RPMI8226 (cell line): ENCODE results near the gene C21orf58.
"Not testable (repeated sequence)": the region's sequence is repeated elsewhere in the genome, so short reads cannot be mapped to it uniquely, and the experiment has no call there.

ENCODE experiments used
- DNase-seq: peaks from one replicate; pipeline ENCODE4 v3.0.0-alpha.2; 2015

C21orf58 gene

DNA sequence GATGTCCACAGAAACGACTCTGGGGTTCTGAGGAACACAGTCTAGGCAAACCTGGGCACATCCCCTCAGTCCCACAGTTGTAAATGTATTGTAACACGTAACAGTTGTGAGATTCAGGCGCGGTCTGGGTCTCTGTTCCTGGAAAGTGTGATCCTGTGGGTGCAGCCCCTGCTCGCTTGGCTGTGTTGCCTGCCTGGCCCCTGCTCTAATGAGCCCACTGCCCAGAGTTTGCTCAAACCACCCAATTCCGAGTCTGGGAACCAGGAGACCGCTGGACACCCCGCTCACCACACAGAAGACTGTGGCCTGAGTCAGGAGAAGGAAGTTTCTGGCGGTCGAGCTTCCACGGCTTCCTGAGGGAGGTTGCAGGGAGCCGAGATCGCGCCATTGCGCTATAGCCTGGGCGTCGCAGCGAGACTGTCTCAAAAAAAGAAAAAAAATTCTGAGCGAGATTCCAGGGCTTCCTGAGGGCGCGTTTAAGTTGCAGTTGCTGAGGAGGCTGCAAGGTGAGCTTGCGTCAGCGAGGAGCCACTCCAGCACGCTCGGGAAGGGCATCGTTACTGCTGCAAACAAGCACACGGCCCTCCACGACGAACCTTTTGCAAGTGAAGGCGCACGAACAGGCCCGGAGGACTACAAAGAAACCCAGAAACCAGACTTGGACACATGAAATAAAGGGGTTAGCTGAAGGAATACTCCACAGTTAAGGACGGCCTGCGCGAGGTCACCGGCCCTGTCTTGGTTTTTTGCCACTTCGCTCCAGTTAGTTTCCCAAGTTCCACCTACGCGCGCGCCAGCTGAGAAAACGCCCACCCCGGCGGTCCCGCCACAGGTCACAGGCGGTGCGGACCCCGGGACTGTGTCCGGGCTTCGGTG lies 1.1 kb downstream of the C21orf58 start:
- DNase-seq: peak; percentile 47

DNA sequence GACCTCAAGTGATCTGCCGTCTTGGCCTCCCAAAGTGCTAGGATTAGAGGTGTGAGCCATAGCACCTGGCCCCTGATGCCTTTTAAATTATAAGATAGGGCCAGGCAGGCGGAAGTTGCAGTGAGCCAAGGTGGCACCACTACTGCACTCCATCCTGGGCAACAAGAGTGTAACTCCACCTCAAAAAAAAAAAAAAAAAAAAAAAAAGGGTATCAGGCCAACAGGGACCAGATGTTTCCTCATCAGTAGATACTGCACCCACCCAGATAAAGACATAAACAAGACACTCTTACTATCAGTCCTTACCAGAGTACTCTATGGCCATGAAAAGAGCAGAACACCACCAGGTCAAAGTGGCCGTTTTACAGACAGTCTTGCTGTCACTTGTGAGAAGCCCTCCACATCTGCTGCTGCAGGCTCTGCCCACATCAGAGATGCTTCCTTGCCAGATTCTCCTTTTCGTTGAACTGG lies 3.3 kb downstream of the C21orf58 start:
- DNase-seq: no peak

DNA sequence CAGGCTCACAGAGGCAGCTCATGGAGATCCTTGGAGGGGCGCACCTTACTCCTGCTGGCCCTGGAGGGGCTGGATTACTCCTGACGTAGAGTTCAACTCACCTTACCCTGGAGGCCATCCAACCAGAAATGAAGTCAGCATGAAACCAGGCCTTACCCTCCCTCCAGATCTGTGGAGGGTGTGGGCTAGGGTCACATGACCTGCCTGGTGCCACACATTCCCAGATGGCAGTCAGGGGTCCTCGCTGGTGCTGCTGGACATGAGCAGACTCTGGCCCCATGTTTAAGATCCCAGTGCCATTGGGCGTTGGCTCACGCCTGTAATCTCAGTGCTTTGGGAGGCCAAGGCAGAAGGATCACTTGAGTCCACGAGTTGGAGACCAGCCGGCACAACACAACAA lies 4.5 kb downstream of the C21orf58 start:
- DNase-seq: no peak

DNA sequence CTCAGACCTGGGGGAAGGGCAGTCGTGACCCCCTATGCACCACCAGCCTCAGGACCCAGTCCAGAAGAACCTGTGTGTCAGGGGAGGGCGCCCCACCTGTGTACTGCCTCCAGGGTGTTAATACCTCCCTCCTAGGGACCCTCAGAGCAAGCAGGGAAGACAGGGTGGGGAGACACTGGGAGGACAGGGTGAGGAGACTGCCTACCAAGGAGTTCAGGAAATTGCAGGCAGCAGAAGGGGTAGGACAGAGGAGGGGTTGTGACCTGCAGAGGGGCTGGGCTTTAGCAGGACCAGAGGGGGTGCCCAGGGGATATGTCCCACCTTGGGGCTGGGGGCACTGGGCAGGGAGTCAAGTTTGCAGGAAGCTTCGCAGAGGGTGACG lies 5.2 kb downstream of the C21orf58 start:
- DNase-seq: no peak

DNA sequence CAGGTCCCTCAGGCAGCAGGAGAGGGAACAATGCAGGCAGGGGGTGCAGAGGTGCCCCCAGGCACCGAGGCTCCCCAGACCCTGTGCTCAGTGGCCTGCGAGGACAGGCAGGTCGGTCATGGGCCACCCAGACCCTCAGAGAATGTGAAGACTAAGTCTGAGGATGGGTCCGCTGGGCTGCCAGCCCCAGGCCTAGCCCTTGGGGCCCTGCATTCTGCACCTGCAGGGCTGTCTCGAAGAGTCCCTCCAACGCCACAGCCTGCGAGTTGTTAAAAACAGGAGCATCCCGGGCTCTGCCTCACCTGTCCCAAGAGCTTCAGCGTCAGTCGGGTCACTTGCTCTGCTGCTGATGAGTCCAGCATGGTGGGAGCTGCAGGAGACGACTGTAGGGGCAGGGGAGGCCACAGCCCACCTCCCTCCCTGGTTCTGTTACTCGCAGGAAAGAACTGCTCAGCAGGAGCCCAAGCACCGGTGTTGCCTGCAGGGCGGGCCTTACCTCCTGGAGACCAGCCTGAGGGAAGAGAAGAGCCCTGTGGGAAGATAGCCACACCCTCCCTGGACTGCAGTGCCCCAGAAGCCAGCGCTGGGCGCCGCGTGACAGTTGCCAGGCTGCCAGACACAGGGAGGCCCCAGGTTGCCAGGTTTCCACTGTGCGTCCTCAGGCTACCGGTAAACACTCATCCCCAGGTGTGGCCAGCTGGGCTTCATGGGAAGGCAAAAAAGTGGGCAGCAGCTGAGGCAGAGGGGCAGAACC lies 5.8 kb downstream of the C21orf58 start:
- DNase-seq: no peak

DNA sequence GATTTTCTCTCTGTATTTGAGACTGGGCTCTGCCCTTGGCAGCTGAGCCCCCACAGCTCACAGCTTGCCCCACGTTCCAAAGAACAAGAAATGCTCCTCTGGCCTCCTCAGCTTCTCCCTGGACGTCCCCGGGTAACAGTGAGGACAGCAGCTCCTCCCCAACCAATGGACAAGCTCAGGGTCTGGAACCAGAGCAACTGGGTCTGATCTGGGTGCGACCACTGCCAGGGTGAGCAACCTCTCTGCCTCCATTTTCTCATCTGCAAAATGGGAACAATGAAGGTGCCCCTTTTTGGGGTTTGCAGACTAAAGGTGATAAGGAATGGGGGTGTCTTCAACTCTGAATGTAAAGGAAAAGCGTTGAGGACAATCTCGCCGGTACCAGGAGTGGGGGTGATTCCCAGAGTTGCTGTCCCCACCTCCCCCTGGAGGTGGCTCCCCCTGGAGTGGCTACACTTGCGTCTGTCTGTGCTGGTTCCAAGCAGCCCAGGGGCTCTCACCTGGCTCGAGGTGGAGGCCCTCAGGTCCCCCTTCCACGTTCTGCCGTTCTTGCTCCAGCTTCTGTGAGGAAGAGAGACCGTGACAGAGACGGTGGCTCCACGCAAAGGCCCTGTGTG lies 6.9 kb downstream of the C21orf58 start:
- no peak for DNase-seq

DNA sequence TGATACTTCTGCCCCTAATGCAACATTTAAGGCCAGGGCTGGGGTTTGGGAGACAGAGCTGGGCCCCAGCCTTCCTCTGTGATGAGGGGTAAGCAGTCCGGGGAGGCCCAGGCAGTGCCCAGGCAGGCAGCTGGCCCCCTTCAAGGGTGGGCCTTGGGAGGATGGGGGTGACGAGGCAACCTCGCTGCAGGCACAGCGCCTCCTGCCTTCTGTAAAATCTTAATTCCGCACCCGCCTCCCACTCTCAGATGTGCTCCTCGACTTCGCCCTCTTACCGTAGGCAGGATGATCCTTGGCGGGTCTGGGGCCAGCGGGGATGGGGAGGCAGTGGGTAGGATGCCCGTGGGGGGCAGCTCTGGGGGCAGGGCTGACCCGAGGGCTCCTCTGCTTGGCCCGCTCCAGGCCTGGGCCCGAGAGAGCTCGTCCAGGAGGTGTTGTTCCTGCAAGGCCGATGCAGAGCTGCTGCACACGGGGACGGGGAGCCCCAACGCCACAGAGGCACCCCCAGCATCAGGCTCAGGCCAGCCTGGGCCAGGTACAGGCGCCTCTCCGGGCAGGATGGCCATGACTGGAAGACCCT lies 9.1 kb downstream of the C21orf58 start:
- no peak for DNase-seq

DNA sequence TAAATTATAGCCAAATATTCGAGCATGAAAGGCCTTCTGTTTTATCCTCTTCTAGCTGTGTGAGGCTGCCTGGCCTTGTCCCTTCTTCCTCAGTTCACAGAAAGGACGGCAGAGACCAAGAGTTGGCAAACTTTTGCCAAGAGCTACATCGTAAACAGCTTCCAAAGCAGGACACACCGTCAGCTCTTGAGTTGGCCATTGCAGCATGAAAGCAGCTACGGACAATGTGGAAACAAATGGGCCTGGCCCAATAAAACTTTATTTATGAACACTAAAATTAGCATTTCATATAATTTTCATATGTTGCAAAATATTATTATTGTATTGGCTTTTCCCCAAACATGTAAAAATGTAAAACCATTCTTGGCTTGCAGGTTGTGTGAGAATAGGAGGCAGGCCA lies 10.7 kb downstream of the C21orf58 start:
- no peak for DNase-seq

DNA sequence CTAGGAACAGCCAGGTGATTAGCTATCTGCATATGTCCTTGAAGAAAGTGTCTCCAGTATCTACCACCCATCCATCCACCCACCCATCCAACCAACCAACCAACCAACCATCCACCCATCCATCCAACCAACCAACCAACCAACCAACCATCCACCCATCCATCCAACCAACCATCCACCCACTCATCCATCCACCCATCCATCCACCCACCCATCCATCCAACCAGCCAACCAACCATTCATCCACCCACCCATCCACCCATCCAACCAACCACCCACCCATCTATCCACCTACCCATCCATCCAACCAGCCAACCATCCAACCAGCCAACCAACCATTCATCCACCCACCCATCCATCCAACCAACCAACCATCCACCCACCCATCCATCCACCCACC lies 12.1 kb downstream of the C21orf58 start:
- no peak for DNase-seq

DNA sequence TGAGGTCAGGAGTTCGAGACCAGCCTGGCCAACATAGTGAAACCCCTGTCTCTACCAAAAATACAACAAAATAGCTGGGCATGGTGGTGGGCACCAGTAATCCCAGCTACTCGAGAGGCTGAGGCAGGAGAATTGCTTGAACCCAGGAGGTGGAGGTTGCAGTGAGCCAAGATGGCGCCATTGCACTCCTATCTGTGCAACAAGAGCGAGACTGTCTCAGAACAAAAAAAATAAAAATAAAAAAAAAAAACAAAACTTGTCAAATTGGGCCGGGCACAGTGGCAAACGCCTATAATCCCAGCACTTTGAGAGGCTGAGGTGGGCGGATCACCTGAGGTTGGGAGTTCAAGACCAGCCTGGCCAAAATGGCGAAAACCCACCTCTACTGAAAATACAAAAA lies 13.4 kb downstream of the C21orf58 start:
- not testable (repeated sequence) for DNase-seq

DNA sequence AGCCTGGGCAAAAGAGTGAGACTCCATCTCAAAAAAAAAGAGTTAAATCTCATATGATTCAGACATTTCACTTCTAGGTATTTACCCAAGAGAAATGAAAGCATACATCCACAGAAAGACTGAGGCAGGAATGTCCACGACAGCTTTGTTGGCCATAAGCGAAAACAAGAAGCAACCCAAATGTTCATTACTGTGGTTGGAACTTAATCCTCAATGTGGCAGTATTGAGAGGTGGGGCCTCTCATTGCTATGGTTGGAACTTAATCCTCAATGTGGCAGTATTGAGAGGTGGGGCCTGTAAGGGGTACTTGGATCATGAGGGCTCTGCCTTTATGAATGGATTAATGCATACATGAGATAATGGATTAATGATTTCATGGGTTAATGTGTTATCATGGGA lies 15.2 kb downstream of the C21orf58 start:
- no peak for DNase-seq

DNA sequence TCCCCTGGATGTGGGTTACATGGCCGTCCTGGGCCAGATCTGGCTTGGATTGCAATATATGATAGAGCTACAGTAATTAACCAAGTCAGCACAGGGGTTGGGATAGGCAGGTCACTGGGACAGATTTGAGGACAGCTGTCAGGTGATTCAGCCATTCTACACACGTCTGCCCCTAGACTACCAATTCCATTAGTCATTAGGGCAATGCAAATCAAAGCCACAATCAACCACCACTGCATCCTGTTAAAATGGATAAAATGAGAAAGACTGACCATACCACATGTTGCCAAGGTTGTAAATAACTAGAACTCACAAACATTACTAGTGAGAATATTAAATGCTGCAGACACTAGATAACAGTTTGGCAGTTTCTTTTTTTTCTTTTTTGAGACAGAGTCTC lies 16.0 kb downstream of the C21orf58 start:
- no peak for DNase-seq

DNA sequence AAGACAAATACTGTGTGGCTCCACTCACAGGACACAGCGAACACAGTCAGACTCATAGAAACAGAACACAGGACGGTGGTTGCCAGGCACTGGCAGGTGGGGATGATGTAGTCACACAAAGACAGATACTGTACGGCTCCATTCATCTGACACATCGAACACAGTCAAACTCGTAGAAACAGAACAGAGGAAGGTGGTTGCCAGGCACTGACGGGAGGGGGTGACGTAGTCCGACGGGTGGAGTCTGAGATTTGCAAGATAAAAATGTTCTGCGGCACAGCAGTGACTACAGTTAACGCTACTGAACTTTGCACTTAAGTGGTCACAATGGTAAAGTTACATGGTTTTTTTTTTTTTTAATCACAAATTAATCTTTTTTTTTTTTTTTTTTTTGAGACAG lies 18.7 kb downstream of the C21orf58 start:
- DNase-seq: no peak

DNA sequence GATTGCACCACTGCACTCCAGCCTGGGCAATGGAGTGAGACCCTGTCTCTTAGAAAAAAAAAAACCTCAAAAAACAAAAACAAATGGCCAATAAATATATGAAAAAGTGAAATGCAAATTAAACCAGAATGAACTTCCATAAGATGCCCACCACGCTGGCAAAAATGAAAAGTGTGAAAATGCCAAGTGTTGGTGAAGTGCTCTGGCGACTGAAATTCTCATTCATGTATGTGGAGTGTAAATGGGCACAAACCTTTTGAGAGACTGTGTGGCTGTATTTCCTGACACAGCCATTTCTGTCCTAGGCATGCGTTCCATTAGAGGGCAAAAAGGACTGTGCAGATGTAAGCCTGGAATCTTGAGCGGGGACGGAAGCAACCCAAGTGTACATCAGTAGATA lies 19.2 kb downstream of the C21orf58 start:
- DNase-seq: no peak

DNA sequence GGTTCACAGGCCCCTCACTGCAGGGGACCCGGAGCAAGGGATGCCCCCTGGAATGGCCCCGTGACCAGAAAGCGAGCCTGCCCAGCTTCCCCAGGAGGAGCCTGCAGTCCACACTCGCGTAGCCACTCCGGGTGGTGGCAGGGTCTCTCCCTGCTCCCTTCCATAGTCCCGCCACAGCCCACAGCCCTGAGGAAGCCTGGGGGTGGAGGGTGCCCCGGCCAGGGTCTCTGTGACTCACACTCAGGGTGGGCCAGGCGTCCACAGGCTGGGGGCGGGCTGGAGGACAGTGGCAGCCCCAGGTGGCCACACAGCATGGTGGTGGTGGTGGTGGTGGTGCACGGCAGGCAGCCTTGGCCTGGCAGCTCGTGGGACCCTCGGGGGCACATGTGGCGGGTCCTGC lies 21.9 kb downstream of the C21orf58 start:
- no peak for DNase-seq

DNA sequence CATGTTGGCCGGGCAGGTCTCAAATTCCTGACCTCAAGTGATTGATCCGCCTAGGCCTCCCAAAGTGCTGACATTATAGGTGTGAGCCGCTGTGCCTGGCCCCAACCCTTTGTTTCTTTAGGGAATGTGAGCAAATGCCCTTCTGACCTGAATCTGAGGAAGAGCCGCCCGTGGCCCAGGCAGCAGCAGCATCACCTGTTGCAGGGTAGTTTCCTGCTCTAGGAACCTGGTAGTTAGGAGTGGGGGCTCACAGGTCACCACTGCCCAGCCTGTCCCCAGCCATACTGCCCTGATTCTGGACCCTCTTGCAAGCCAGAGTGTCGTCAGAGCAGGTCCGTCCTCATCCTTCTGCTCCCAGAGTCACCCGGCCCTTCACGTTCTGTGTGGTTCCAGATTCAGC lies 24.5 kb downstream of the C21orf58 start:
- DNase-seq: no peak

DNA sequence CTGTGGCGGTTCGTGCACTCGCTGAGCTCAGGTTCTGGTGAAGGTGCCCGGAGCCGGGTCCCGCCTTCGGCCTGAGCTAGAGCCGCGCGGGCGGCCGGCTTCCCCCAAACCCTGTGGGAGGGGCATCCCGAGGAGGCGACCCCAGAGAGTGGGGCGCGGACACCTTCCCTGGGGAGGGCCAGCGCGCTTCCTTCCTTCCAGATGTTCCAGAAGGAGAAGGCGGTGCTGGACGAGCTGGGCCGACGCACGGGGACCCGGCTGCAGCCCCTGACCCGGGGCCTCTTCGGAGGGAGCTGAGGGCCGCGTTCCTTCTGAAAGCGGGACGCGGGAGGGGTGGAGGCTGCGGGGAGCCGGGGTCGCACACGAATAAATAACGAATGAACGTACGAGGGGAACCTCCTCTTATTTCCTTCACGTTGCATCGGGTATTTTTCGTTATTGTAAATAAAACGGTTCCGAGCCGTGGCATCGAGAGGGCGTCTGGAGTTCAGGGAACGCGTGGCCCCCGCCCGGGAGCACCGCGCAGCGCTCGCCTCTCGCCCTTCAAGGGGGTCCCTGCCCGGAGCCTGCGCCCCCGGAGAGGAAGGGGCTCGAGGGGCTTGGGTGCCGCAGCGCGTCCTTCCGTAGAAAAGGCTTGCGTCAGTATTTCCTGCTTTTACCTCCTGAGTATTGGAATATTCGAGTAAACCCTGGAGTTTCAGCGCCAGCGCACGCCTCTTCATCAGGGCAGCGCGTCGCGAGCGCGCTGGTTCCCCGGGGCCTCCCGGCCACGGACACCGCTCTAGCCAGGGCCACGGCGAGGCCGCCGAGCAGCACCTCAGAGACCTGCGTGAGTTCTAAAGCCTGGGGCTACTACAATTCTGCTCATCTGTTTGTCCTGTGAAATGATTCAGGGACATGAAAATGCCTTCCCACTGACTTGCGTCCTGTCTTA lies 26.1 kb downstream of the C21orf58 start:
- DNase-seq: no peak

DNA sequence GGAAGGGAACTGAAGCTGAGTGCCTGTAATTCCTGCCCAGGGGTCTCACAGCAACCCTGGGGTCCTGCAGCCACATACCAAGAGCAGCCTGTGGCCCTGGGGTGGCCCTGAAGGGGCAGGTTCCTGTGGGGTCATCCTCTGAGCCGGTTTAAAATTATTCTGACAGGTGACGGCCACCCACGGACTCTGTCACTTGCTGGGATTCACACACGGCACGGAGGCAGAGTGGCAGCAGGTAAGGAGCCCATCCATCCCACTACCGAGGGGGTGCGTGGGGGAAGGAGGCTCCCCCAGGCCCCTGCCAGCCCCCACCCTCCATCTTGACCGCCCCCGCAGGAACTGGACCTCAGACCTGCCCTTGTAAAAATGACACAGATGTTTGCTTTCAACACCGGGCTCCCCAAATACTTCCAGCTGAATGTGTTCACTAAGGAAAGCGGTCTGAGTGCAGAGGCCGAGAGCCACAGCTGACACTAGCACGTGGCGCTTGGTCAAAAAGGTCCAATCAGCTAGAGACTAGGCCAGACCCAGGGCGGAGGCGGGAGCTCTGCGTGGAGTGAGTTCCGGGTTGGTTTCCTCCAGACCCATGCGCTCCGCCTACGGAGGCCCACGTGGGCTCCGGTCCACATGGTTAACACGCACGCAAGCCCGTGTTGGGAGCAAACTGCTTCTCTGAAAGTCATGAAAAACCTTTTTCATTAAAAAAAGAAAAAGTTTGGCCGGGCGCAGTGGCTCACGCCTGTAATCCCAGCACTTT lies 27.5 kb downstream of the C21orf58 start:
- no peak for DNase-seq

DNA sequence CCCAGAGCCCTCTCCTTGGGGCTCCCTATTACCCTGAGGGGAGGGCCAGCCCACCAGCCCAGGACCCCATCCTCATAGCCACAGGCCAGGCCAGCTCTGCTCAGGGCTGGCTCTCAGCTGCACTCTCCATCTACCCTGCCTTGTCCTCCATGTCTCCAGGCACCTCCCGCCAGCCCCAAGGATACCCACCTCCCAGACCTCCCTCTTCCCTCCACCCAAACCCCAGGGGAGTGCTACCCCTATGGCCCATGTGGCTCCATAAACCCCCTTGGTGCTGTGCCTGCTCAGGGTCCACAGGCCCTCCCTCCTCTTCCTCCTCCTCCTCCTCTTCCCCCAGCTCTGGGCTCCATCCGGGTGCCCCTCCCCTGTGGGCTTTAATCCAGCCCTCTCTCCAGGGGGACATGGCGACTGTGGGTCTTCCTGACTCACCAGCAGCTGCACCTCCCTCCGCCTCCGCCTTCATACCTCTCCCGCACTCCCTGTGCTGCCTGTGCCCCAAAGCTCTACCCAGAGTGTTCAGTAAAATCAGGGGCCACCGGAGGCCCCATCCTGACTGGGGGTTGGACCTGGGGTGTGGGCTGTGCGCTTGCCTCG lies 28.4 kb downstream of the C21orf58 start:
- DNase-seq: no peak

DNA sequence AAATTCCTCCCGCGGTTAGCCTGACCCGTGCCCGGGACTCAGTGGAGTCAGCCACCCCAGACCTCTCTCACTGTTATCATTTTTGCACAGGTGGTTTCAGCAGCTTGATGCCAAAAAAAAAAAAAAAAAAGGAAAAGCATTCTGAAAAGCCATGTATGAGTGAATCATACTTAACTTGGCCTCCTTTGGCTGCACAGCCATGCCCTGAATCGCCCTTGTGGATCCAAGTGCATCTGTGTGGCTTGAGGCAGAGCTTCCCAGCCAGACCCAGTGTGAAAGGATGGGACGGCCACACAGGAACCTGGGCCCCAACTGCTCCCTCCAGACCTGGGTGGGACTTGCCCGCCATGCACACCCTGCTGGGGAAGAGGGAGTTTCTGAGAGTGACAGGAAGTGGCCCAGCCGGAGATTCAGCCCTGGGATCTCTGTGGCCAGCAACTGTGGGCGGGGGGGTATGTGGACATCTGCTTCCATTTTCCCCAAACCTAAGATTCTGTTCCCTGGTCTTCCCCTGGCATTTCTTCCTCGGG lies 29.0 kb downstream of the C21orf58 start:
- no peak for DNase-seq

DNA sequence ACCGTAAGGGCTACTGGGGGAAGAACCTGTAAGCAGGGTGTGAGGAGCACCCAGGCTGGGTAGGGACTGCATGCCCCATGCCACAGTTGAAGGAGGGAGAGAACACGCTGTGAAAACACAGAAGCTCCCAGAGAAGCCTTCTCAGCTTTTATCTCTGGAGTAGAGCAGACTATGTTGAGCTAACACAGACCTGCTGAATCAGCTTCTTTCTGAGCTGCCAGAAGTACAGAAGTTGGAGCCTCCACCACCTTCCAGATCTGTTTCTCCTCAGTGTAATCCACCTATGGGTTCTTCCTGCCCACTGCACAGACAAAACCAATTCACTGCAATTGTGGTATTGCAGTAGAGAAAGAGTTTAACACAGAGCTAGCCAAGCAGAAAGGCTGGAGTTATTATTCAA lies 32.1 kb downstream of the C21orf58 start:
- no peak for DNase-seq
